MM.1S (cell line): ENCODE results near the gene TCP11.

ENCODE experiments used
- DNase-seq: peaks from one replicate; pipeline ENCODE4 v3.0.0-alpha.2; 2015
- H2AFZ ChIP-seq: fragments of 300-600 bp; sonication (generic); 2 replicates; pipeline ENCODE4 v1.6.0; 2016; ENCODE audit warnings: antibody characterized with exemption, low read length
- H3F3A ChIP-seq: fragments of 300-600 bp; sonication (generic); 2 replicates; pipeline ENCODE4 v1.6.1; 2016; ENCODE audit warnings: mild to moderate bottlenecking, antibody characterized with exemption, low read length, moderate library complexity, mixed read lengths; ENCODE audit not compliant: insufficient read depth
- H3K27ac ChIP-seq: fragments of 300-600 bp; sonication (generic); 2 replicates; pipeline ENCODE4 v1.5.1; 2016; ENCODE audit warnings: mild to moderate bottlenecking, low read length
- H3K27me3 ChIP-seq: fragments of 300-600 bp; sonication (generic); replicated peaks from 2 replicates; pipeline ENCODE4 v1.6.0; 2016; ENCODE audit warnings: low read length; ENCODE audit not compliant: insufficient read depth
- H3K36me3 ChIP-seq: fragments of 300-600 bp; sonication (generic); replicated peaks from 2 replicates; pipeline ENCODE4 v1.6.1; 2016; ENCODE audit warnings: mild to moderate bottlenecking, low read length, mixed read lengths; ENCODE audit not compliant: insufficient read depth
- H3K4me1 ChIP-seq: fragments of 300-600 bp; sonication (generic); 2 replicates; pipeline ENCODE4 v1.6.1; 2016; ENCODE audit warnings: low read length, mixed read lengths
- H3K4me2 ChIP-seq: fragments of 300-600 bp; sonication (generic); 2 replicates; pipeline ENCODE4 v1.6.0; 2016; ENCODE audit warnings: low read depth, low read length
- H3K4me3 ChIP-seq: fragments of 300-600 bp; sonication (generic); 2 replicates; pipeline ENCODE4 v1.5.1; 2016; ENCODE audit warnings: low read length, mixed read lengths
- H3K79me2 ChIP-seq: fragments of 300-600 bp; sonication (generic); 2 replicates; pipeline ENCODE4 v1.6.1; 2016; ENCODE audit warnings: mixed run types, low read length, mixed read lengths
- H3K9ac ChIP-seq: fragments of 300-600 bp; sonication (generic); 2 replicates; pipeline ENCODE4 v1.6.1; 2016; ENCODE audit warnings: low read length, mixed read lengths
- H3K9me2 ChIP-seq: fragments of 300-600 bp; sonication (generic); replicated peaks from 2 replicates; pipeline ENCODE4 v1.6.1; 2016; ENCODE audit warnings: mild to moderate bottlenecking, low read length, mixed read lengths; ENCODE audit not compliant: insufficient read depth
- H3K9me3 ChIP-seq: fragments of 300-600 bp; sonication (generic); replicated peaks from 2 replicates; pipeline ENCODE4 v1.6.1; 2016; ENCODE audit warnings: mild to moderate bottlenecking, low read length, mixed read lengths; ENCODE audit not compliant: insufficient read depth
- H4K20me1 ChIP-seq: fragments of 300-600 bp; sonication (generic); 2 replicates; pipeline ENCODE4 v1.6.1; 2016; ENCODE audit warnings: mild to moderate bottlenecking, low read length, moderate library complexity, mixed read lengths; ENCODE audit not compliant: insufficient read depth
- CTCF ChIP-seq: fragments of 300-600 bp; sonication (generic); IDR thresholded peaks from 2 replicates; pipeline ENCODE4 v1.5.1; 2016; ENCODE audit warnings: antibody characterized with exemption, low read length, mixed read lengths
- EZH2 ChIP-seq: fragments of 300-600 bp; sonication (generic); optimal IDR thresholded peaks from 2 replicates; pipeline ENCODE3; 2017; ENCODE audit warnings: low read depth, mild to moderate bottlenecking, antibody characterized with exemption, low read length, mixed read lengths
- EZH2phosphoT487 ChIP-seq: fragments of 300-600 bp; sonication (generic); IDR thresholded peaks from 2 replicates; pipeline ENCODE4 v1.6.1; 2018; ENCODE audit warnings: antibody characterized with exemption, low read length

The TCP11 gene

DNA sequence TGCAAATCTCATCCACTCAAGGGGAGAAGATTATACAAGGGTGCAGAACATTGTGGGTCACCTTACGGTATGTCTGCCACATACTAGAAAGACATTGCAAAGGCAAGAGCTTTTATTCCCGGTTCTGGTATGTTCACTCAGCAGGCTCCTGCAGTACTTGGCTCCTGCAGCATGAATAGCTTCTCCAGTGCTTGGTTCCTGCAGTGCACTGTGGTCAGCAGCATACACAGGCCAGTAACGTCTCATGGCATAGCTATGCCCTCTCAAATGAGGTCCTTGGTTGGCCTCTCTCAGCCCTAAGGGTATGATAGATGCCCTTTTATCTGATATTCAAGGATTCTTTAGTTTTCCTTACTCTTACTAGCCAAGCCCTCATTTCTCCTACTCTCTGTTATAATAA is 12.6 kb downstream of the TCP11 start:
- Histone ChIP-seq H3F3A (no peaks in the 10 kb centered on the region), H3K4me1 (no peaks in the 10 kb centered on the region), H3K4me2 (no peak overlapping the region), H3K79me2 (no peaks in the 10 kb centered on the region), H3K9me3 (no peaks in the 10 kb centered on the region), H4K20me1 (no peaks in the 10 kb centered on the region), H2AFZ (no peak overlapping the region), H3K9me2 (no peaks in the 10 kb centered on the region), H3K4me3 (no peak overlapping the region), H3K27ac (no peak overlapping the region), H3K27me3 (no peaks in the 10 kb centered on the region), H3K36me3 (no peaks in the 10 kb centered on the region), H3K9ac (no peak overlapping the region)
- no peak for DNase-seq
- no peak for TF ChIP-seq EZH2phosphoT487
- TF ChIP-seq EZH2 = no peak
- TF ChIP-seq CTCF = no peak

- Histone ChIP-seq H2AFZ (no peak overlapping the region), H4K20me1 (no peaks in the 10 kb centered on the region), H3K9me3 (no peaks in the 10 kb centered on the region), H3K9ac (no peak overlapping the region), H3K79me2 (no peaks in the 10 kb centered on the region), H3K36me3 (no peaks in the 10 kb centered on the region), H3F3A (no peaks in the 10 kb centered on the region), H3K4me2 (no peak overlapping the region), H3K4me3 (no peak overlapping the region), H3K4me1 (no peaks in the 10 kb centered on the region), H3K27ac (no peak overlapping the region), H3K9me2 (no peaks in the 10 kb centered on the region), H3K27me3 (no peaks in the 10 kb centered on the region)
- TF ChIP-seq EZH2 (no peak), EZH2phosphoT487 (no peak), CTCF (no peak)
- no peak for DNase-seq
These were observed 13.1 kb downstream of the TCP11 start for GRCh38 chr6:35128042-35128441.

- H3K27ac ChIP-seq = no peak overlapping the region
- TF ChIP-seq CTCF (no peak), EZH2phosphoT487 (no peak)
These were observed 16.8 kb downstream of the TCP11 start for GRCh38 chr6:35124356-35124755.

More at GRCh38 chr6:35124356-35124755, 16.8 kb downstream of the TCP11 start:
- H3K36me3 ChIP-seq = no peaks in the 10 kb centered on the region
- no peaks in the 10 kb centered on the region for H3K27me3 ChIP-seq
- no peak overlapping the region for H3K4me2 ChIP-seq
- no peak overlapping the region for H3K9ac ChIP-seq
- no peak overlapping the region for H3K4me3 ChIP-seq
- DNase-seq = no peak
- H3K9me3 ChIP-seq = no peaks in the 10 kb centered on the region
- H3F3A ChIP-seq = no peaks in the 10 kb centered on the region
- no peak overlapping the region for H2AFZ ChIP-seq
- H3K79me2 ChIP-seq = no peaks in the 10 kb centered on the region
- H4K20me1 ChIP-seq = no peaks in the 10 kb centered on the region
- no peaks in the 10 kb centered on the region for H3K4me1 ChIP-seq
- no peaks in the 10 kb centered on the region for H3K9me2 ChIP-seq
